Measurements from ENCODE around the gene LRMDA.

DNA sequence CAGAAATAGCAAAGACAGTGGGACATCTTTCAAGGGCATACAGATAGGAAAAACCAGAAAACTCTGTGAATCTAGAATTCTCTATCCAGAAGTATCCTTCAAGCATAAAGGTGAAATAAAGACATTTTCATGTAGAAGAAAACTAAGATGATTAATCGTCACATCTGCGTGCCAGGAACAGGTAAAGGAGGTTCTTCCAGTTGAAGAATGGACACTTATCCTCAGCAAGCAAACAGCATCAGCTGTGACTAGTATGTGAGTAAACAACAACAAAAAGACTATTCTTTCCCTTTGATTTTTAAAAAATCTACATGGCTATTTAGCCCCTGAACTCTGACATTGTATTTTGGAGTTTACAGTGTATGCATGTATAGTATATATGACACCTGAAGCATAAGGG is 124.9 kb downstream of the LRMDA start:
- TF ChIP-seq, protein P1, sequence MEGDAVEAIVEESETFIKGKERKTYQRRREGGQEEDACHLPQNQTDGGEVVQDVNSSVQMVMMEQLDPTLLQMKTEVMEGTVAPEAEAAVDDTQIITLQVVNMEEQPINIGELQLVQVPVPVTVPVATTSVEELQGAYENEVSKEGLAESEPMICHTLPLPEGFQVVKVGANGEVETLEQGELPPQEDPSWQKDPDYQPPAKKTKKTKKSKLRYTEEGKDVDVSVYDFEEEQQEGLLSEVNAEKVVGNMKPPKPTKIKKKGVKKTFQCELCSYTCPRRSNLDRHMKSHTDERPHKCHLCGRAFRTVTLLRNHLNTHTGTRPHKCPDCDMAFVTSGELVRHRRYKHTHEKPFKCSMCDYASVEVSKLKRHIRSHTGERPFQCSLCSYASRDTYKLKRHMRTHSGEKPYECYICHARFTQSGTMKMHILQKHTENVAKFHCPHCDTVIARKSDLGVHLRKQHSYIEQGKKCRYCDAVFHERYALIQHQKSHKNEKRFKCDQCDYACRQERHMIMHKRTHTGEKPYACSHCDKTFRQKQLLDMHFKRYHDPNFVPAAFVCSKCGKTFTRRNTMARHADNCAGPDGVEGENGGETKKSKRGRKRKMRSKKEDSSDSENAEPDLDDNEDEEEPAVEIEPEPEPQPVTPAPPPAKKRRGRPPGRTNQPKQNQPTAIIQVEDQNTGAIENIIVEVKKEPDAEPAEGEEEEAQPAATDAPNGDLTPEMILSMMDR (conservative IDR thresholded peaks at IDR 0.05; ENCODE audit: low read length), result no peak
- TF ChIP-seq EZH2phosphoT487 (IDR thresholded peaks at IDR 0.05; ENCODE audit: borderline replicate concordance, low read depth, low read length), result no peak

Measured in OCI-LY7 (cell line).